Measurements from ENCODE around the gene NTM. TPM values are rescaled to one million over a fixed set of nuclear protein-coding genes. Genes with fewer than 3 reads are reported as not detected.
A peak's percentile ranks its signal among the peaks of the same experiment; 100 is the strongest.

Gene NTM
- total RNA-seq, 2 donors from 2014 or later, result 1.7 to 3.6 TPM

DNA sequence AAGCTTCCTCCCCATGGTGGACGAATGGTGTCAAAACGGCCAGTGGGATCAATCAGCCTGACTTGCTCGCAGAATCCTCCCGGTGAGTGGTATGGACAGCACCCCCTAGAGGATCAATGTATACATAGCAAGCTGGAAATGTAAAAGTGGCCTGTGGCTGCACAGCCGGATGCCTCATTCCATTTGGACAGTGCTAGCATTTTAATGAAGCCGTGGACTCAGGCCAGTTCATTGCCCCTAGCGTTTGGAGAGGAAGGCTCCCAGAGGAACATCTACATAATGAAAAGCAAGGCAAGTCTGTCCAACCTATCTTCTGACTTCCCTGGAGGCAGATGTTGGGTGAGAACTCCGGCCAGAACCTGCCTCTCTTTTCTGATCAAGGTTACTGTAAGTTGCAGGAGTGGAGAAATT lies 942.3 kb downstream of the NTM start:
- Histone ChIP-seq H3K9me3 (ENCODE audit: control insufficient read depth, low read length) (no peaks in the 10 kb centered on the region), H3K4me1 (ENCODE audit: control insufficient read depth, insufficient read depth, low read length) (no peaks in the 10 kb centered on the region), H3K4me3 (ENCODE audit: low read length) (no peak overlapping the region), H3K36me3 (ENCODE audit: control insufficient read depth, insufficient read depth, low read length) (no peaks in the 10 kb centered on the region), H3K27ac (ENCODE audit: low read depth, low read length) (no peak overlapping the region), H3K9ac (ENCODE audit: extremely low read depth, low read length, poor library complexity, severe bottlenecking) (no peak overlapping the region), H3K27me3 (ENCODE audit: control insufficient read depth, insufficient read depth, low read length, poor library complexity, severe bottlenecking) (peaks cover 47% of the 10 kb centered on the region)
- Mint-ChIP-seq H3K27ac (no peak overlapping the region), H3K4me3 (no peak overlapping the region), H3K36me3 (ENCODE audit: low read depth) (no peaks in the 10 kb centered on the region), H3K27me3 (ENCODE audit: insufficient read depth) (peaks cover 36% of the 10 kb centered on the region), H3K4me1 (no peaks in the 10 kb centered on the region), H3K9me3 (no peaks in the 10 kb centered on the region)
- WGBS, 2 experiments (ENCODE audit: insufficient coverage in 1 of 2, insufficient read length in 1 of 2), result 28 to 42% methylated on average over 8 of the region's 8 CpGs
- peak; percentile 79 for DNase-seq
- TF ChIP-seq, protein P1, sequence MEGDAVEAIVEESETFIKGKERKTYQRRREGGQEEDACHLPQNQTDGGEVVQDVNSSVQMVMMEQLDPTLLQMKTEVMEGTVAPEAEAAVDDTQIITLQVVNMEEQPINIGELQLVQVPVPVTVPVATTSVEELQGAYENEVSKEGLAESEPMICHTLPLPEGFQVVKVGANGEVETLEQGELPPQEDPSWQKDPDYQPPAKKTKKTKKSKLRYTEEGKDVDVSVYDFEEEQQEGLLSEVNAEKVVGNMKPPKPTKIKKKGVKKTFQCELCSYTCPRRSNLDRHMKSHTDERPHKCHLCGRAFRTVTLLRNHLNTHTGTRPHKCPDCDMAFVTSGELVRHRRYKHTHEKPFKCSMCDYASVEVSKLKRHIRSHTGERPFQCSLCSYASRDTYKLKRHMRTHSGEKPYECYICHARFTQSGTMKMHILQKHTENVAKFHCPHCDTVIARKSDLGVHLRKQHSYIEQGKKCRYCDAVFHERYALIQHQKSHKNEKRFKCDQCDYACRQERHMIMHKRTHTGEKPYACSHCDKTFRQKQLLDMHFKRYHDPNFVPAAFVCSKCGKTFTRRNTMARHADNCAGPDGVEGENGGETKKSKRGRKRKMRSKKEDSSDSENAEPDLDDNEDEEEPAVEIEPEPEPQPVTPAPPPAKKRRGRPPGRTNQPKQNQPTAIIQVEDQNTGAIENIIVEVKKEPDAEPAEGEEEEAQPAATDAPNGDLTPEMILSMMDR (conservative IDR thresholded peaks at IDR 0.05), result peak; percentile 88

DNA sequence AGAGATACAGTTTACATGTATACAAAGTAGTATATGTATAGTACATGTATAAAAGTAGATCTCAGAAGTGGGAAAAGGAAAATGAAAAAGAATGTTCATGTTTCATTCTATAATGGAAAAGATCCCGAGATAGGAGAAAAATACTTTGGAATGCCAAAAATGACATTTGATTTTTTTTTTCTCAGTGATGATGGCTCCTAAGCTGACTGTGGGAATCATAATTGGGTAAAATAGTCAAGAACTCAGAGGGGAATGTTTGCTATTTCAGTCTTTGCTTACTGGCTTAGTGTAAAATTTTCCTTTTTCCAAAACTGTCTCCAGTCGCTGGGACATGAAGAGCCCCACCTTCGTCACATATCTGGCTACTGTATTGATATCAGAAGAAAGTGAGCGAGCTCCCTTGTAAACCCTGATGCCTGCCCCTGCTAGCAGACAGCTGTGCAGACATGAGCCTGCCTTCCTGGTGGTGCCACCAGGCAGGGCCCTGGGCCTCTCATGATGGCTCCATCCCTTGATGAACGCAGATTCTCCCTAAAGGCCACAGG lies 944.6 kb downstream of the NTM start:
- H3K4me3 ChIP-seq (ENCODE audit: low read length), result no peak overlapping the region
- H3K9ac ChIP-seq (ENCODE audit: extremely low read depth, low read length, poor library complexity, severe bottlenecking), result no peak overlapping the region
- no peak overlapping the region for H3K4me3 Mint-ChIP-seq
- 92 to 97% methylated on average over 3 to 5 of the region's 5 CpGs for WGBS, 2 experiments (ENCODE audit: insufficient coverage in 1 of 2, insufficient read length in 1 of 2)
- peaks cover 16% of the 10 kb centered on the region for H3K9me3 Mint-ChIP-seq
- H3K9me3 ChIP-seq (ENCODE audit: control insufficient read depth, low read length), result no peaks in the 10 kb centered on the region
- H3K27ac Mint-ChIP-seq, result no peak overlapping the region
- H3K27me3 ChIP-seq (ENCODE audit: control insufficient read depth, insufficient read depth, low read length, poor library complexity, severe bottlenecking), result peaks cover 24% of the 10 kb centered on the region
- H3K27me3 Mint-ChIP-seq (ENCODE audit: insufficient read depth), result peaks cover 26% of the 10 kb centered on the region
- H3K27ac ChIP-seq (ENCODE audit: low read depth, low read length), result no peak overlapping the region
- no peak for DNase-seq
- H3K4me1 ChIP-seq (ENCODE audit: control insufficient read depth, insufficient read depth, low read length), result no peaks in the 10 kb centered on the region
- TF ChIP-seq, protein P1 (conservative IDR thresholded peaks at IDR 0.05), result no peak
- peaks cover 1% of the 10 kb centered on the region for H3K4me1 Mint-ChIP-seq
- no peaks in the 10 kb centered on the region for H3K36me3 ChIP-seq (ENCODE audit: control insufficient read depth, insufficient read depth, low read length)
- H3K36me3 Mint-ChIP-seq (ENCODE audit: low read depth), result no peaks in the 10 kb centered on the region

DNA sequence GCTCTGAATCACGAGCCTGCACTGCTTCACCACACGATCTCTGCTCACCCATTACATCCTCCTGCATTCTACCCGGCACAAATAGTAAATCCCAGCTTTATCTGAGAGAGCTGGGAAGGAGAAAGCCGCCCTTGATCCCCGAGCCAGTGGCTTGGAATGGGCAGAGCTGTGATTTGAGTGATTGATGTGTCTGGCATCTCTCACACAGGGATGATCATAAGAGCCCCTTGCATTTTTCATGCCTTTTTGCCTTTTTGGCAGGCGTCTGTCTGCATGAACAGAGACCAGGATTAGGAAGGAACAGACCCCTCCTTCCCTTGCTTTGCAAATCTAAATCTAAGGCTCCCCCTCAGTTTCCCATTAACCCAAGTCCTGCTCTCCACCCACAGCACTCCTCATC lies 945.3 kb downstream of the NTM start:
- Mint-ChIP-seq H3K9me3 (peaks cover 16% of the 10 kb centered on the region), H3K27ac (no peak overlapping the region), H3K27me3 (ENCODE audit: insufficient read depth) (peaks cover 22% of the 10 kb centered on the region), H3K4me1 (peaks cover 1% of the 10 kb centered on the region), H3K36me3 (ENCODE audit: low read depth) (no peaks in the 10 kb centered on the region), H3K4me3 (no peak overlapping the region)
- H3K4me1 ChIP-seq (ENCODE audit: control insufficient read depth, insufficient read depth, low read length), result no peaks in the 10 kb centered on the region
- WGBS, 2 experiments (ENCODE audit: insufficient coverage in 1 of 2, insufficient read length in 1 of 2), result 70 to 83% methylated on average over 4 to 6 of the region's 6 CpGs
- no peak overlapping the region for H3K4me3 ChIP-seq (ENCODE audit: low read length)
- H3K9me3 ChIP-seq (ENCODE audit: control insufficient read depth, low read length), result no peaks in the 10 kb centered on the region
- no peak overlapping the region for H3K27ac ChIP-seq (ENCODE audit: low read depth, low read length)
- H3K9ac ChIP-seq (ENCODE audit: extremely low read depth, low read length, poor library complexity, severe bottlenecking), result no peak overlapping the region
- DNase-seq, result no peak
- H3K36me3 ChIP-seq (ENCODE audit: control insufficient read depth, insufficient read depth, low read length), result no peaks in the 10 kb centered on the region
- TF ChIP-seq, protein P1 (conservative IDR thresholded peaks at IDR 0.05), result no peak
- H3K27me3 ChIP-seq (ENCODE audit: control insufficient read depth, insufficient read depth, low read length, poor library complexity, severe bottlenecking), result peaks cover 17% of the 10 kb centered on the region
